MCF 10A (cell line): ENCODE measurements around the gene NSUN3. TPM values are rescaled to one million over a fixed set of nuclear protein-coding genes. Genes with fewer than 3 reads are reported as not detected.

ENCODE experiments used
- BruUV-seq: library from RNA; stranded (reverse); fragments of 400-500 nt; replicated peaks from 2 replicates; lab custom pipeline; 2021; lab: Mats Ljungman, UMichigan
- CTCF ChIA-PET: fragments of 300-600 bp; sonication (Branson Sonifier 250); formaldehyde crosslinking; extraction: SDS; loops from one replicate; lab custom pipeline; 2021; ENCODE audit warnings: antibody characterized with exemption, inconsistent platforms; lab: Yijun Ruan, JAX
- POLR2A ChIA-PET: fragments of 300-600, 350-650 bp; sonication (Branson Sonifier 250); formaldehyde crosslinking; extraction: SDS; loops from one replicate; lab custom pipeline; 2020; ENCODE audit warnings: antibody characterized with exemption, inconsistent platforms; lab: Yijun Ruan, JAX
- DNase-seq: peaks from one replicate; pipeline ENCODE4 v3.0.0-alpha.2; 2018; ENCODE audit not compliant: unreplicated experiment
- H3K27ac Mint-ChIP-seq: one replicate; pipeline ENCODE4 v1.8.0; 2022; ENCODE audit warnings: mild to moderate bottlenecking, low read depth, mixed read lengths; ENCODE audit not compliant: unreplicated experiment
- H3K27me3 Mint-ChIP-seq: one replicate; pipeline ENCODE4 v1.8.0; 2022; ENCODE audit warnings: mixed read lengths; ENCODE audit not compliant: insufficient read depth, unreplicated experiment
- H3K36me3 Mint-ChIP-seq: one replicate; pipeline ENCODE4 v1.8.0; 2022; ENCODE audit warnings: mild to moderate bottlenecking, moderate library complexity, mixed read lengths; ENCODE audit not compliant: insufficient read depth, unreplicated experiment
- H3K4me1 Mint-ChIP-seq: one replicate; pipeline ENCODE4 v1.8.0; 2022; ENCODE audit warnings: mixed read lengths; ENCODE audit not compliant: insufficient read depth, unreplicated experiment
- H3K4me3 Mint-ChIP-seq: one replicate; pipeline ENCODE4 v1.8.0; 2022; ENCODE audit warnings: mild to moderate bottlenecking, moderate library complexity, mixed read lengths; ENCODE audit not compliant: unreplicated experiment
- H3K9me3 Mint-ChIP-seq: one replicate; pipeline ENCODE4 v1.8.0; 2022; ENCODE audit warnings: mixed read lengths; ENCODE audit not compliant: unreplicated experiment
- intact Hi-C: fragments of 100-400 bp; cut with micrococcal nuclease; formaldehyde crosslinking; loops from 2 replicates; pipeline ENCODE4 v1.14.1; 2022
- total RNA-seq: library from RNA; stranded (reverse); gene quantifications from 2 replicates; pipeline ENCODE4 v1.2.3, GENCODE V29; 2022
- TF ChIP-seq, protein P1 (sequence below): fragments of 200-600 bp; IDR thresholded peaks from one replicate; pipeline ENCODE4 v1.8.0; 2022; ENCODE audit warnings: antibody characterized with exemption, mild to moderate bottlenecking; ENCODE audit not compliant: unreplicated experiment

Gene NSUN3
- total RNA-seq, 1 experiment from 2014 or later: 13.0 TPM

DNA sequence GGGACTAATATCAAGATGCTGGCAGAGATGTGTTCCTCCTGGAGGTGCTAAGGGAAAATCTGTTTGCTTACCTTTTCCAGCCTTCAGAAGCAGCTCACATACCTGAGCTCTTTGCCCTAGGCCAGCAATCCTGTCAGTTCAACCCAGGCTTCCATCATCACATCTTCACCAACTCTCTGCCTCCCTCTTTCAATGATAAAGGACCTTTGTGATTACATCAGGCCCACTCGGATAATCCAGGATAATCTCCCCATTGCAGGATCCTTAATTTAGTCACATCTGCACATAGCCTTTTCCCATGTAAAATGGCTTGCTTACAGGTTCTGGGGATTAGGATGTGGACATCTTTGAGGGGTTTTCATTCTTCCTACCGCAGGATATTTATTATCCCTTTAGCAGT, 58.3 kb downstream of the NSUN3 start:
- CTCF ChIA-PET: interaction anchor here (1.1 kb wide), 1 partner anchor 10 kb away, joined by 3 read pairs; no protein-coding TSS in a partner anchor
- intact Hi-C loops: no loop called here
- no TSS peak for BruUV-seq
- Mint-ChIP-seq H3K27me3 (no peaks in the 10 kb centered on the region), H3K4me3 (no peak overlapping the region), H3K9me3 (no peaks in the 10 kb centered on the region), H3K36me3 (no peaks in the 10 kb centered on the region), H3K4me1 (no peaks in the 10 kb centered on the region), H3K27ac (no peak overlapping the region)
- DNase-seq: no peak
- POLR2A ChIA-PET: no interaction called here
- TF ChIP-seq, protein P1, sequence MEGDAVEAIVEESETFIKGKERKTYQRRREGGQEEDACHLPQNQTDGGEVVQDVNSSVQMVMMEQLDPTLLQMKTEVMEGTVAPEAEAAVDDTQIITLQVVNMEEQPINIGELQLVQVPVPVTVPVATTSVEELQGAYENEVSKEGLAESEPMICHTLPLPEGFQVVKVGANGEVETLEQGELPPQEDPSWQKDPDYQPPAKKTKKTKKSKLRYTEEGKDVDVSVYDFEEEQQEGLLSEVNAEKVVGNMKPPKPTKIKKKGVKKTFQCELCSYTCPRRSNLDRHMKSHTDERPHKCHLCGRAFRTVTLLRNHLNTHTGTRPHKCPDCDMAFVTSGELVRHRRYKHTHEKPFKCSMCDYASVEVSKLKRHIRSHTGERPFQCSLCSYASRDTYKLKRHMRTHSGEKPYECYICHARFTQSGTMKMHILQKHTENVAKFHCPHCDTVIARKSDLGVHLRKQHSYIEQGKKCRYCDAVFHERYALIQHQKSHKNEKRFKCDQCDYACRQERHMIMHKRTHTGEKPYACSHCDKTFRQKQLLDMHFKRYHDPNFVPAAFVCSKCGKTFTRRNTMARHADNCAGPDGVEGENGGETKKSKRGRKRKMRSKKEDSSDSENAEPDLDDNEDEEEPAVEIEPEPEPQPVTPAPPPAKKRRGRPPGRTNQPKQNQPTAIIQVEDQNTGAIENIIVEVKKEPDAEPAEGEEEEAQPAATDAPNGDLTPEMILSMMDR: no peak

DNA sequence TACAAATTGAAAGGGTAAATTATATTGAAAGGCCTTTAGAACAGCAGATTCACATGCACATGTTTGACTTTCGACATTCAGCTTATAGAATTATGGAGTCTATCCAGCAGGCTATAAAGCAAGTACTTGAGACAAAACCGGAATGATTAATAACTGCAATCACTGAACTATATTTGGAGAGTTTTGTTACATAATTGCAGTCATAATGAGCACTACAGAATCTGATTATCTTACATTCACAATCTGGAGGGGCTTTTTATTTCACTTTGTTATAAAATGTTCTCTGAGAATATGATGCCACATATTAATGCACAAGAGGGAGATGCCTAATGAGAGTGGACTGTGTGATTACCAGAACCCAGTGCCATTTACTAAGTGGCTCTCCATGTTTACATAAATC, 64.3 kb downstream of the NSUN3 start:
- ChIA-PET POLR2A (no interaction called here), CTCF (interaction anchor here (0.6 to 1.4 kb wide), 2 partner anchors 123 to 1615 kb away, joined by 4 to 5 read pairs; no protein-coding TSS in a partner anchor)
- Mint-ChIP-seq H3K27ac (no peak overlapping the region), H3K27me3 (no peaks in the 10 kb centered on the region), H3K36me3 (peaks cover 12% of the 10 kb centered on the region), H3K9me3 (no peaks in the 10 kb centered on the region), H3K4me1 (no peaks in the 10 kb centered on the region), H3K4me3 (no peak overlapping the region)
- intact Hi-C loops: no loop called here
- BruUV-seq: no TSS peak
- TF ChIP-seq, protein P1: no peak
- no peak for DNase-seq

DNA sequence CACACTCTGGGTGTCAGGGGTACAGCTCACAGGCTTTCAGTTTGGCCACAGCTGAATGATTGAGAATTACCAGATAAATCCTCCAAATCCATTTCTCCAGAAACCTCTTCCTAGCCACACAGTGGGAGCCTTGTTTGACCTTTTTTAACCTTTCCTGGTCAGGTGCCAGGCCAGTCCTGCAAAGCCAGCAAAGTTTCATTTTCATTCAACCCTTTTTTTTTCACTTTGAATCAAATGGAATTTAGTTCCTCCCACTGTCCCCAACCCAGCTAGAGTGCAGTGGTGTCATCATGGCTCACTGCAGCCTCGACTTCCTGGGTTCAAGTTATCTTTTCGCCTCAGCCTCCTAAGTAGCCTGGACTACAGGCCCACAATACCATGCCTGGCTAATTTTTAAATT, 67.8 kb downstream of the NSUN3 start:
- BruUV-seq: no TSS peak
- ChIA-PET CTCF (no interaction called here), POLR2A (no interaction called here)
- no peak overlapping the region for H3K27ac Mint-ChIP-seq
- no peak for DNase-seq
- no peaks in the 10 kb centered on the region for H3K27me3 Mint-ChIP-seq
- TF ChIP-seq, protein P1: no peak
- peaks cover 12% of the 10 kb centered on the region for H3K36me3 Mint-ChIP-seq
- peaks cover 5% of the 10 kb centered on the region for H3K4me1 Mint-ChIP-seq
- intact Hi-C loops: no loop called here
- H3K4me3 Mint-ChIP-seq: no peak overlapping the region
- H3K9me3 Mint-ChIP-seq: no peaks in the 10 kb centered on the region

DNA sequence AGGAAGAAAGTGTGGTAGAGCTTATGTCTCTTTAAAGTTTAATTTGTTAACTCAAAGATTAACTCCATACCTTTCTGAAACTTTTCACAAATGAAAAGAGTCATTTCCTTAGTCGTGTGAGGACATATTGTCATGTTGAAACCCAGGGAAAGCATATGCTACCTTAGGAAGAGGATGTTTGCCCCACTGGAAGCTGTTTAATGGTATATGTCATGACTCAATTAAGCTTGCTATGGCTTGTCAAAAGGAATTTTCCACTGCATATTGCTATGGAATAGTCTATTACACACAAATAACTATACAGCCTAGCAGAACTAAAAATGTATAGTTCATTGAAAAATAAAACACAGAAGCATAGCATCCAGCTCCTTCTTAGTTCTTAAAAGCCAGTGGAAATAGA, 69.9 kb downstream of the NSUN3 start:
- Mint-ChIP-seq H3K27me3 (no peaks in the 10 kb centered on the region), H3K4me1 (peaks cover 5% of the 10 kb centered on the region), H3K4me3 (no peak overlapping the region), H3K36me3 (peaks cover 6% of the 10 kb centered on the region), H3K9me3 (no peaks in the 10 kb centered on the region), H3K27ac (peak overlapping the region; percentile 53)
- TF ChIP-seq, protein P1: no peak
- CTCF ChIA-PET: interaction anchor here (0.7 to 1.1 kb wide), 4 partner anchors 12 to 128 kb away, joined by 4 to 7 read pairs (median 4); no protein-coding TSS in a partner anchor
- DNase-seq: peak; percentile 5
- intact Hi-C loops: no loop called here
- POLR2A ChIA-PET: no interaction called here
- BruUV-seq: no TSS peak
